ENCODE data around the gene PPP1R13B.

- TF ChIP-seq POLR2A (IDR thresholded peaks at IDR 0.05; ENCODE audit: extremely low read depth, insufficient read length): no peak
- TF ChIP-seq, protein P1, sequence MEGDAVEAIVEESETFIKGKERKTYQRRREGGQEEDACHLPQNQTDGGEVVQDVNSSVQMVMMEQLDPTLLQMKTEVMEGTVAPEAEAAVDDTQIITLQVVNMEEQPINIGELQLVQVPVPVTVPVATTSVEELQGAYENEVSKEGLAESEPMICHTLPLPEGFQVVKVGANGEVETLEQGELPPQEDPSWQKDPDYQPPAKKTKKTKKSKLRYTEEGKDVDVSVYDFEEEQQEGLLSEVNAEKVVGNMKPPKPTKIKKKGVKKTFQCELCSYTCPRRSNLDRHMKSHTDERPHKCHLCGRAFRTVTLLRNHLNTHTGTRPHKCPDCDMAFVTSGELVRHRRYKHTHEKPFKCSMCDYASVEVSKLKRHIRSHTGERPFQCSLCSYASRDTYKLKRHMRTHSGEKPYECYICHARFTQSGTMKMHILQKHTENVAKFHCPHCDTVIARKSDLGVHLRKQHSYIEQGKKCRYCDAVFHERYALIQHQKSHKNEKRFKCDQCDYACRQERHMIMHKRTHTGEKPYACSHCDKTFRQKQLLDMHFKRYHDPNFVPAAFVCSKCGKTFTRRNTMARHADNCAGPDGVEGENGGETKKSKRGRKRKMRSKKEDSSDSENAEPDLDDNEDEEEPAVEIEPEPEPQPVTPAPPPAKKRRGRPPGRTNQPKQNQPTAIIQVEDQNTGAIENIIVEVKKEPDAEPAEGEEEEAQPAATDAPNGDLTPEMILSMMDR (IDR thresholded peaks at IDR 0.05; ENCODE audit: low read depth, low read length): no peak
- TF ChIP-seq MYC (IDR thresholded peaks at IDR 0.05; ENCODE audit: low read depth, low read length): no peak
Measured at GRCh38 chr14:103872481-103873113, 25.2 kb upstream of the PPP1R13B start.

Measured in NB4 (cell line).